GM21786 (cell line): Measurements from ENCODE around the gene NPAS3.
A peak's percentile ranks its signal among the peaks of the same experiment; 100 is the strongest.

Source experiments
- ATAC-seq: cut with Tn5 transposase; IDR thresholded peaks from one replicate; pipeline ENCODE4 v1.9.1; 2021; ENCODE audit not compliant: unreplicated experiment

The NPAS3 gene

GRCh38 chr14:33655421-33655820 lies 716.7 kb downstream of the NPAS3 start:
- no peak for ATAC-seq

DNA sequence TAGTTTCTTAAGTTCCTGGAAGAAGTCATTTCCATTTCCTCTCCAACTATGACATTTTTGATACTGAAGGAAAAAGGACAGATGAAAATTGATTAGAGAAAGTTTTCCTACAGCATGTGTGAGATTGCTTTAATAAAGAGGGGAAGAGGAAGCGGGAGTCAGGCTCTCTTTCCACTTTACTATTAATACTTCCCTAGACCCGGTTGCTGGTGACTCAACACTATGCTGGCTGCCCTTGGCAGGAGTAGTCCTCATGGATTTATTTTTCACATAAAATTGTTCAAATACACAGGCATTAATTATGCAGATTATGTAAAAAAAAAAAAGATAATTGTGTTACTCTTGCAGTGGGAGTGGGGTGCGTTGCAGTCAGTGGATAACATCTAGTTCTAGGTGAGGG lies 718.8 kb downstream of the NPAS3 start:
- no peak for ATAC-seq

- no peak for ATAC-seq
Measured at GRCh38 chr14:33660248-33660647, 721.6 kb downstream of the NPAS3 start.

GRCh38 chr14:33661101-33661500 lies 722.4 kb downstream of the NPAS3 start:
- ATAC-seq, result no peak

GRCh38 chr14:33668066-33668465 lies 729.4 kb downstream of the NPAS3 start:
- no peak for ATAC-seq

DNA sequence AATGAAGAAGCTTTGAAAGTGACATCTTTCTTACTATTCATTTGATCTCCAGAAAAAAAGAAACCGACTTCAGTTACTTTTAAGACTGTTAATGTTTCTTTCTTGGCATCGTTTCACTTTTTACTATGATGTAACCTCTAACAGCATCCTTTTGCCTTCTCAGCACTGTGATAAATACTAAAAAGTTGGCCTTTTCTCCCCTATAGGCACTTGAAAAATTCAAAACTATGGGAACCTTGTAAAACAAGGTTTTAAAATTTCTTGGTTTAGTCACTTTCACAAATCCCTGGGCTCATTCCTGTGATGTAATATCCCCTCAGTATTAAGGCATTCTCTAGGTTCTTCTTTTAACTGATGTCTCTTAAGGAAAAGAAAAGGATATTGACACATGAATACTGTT lies 730.4 kb downstream of the NPAS3 start:
- no peak for ATAC-seq

DNA sequence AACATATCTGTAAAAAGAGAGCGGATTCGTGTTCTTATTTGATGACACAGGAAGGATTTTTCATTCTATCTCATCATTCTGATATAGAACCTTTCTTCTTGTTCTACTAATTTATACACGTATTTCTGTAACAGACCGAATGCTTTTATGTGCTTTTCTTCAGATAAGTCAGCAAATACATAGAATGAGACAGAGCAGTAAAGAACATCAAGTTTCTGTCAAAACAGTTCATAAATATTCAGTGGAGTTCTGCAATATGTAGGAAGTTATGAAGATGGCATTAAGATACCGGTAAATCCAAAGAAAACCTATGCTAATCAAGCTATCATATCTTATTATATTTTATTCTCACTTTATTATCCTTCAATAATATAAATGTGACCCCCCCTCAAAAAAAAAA lies 731.6 kb downstream of the NPAS3 start:
- no peak for ATAC-seq

GRCh38 chr14:33671556-33671955 lies 732.9 kb downstream of the NPAS3 start:
- ATAC-seq, result no peak

- no peak for ATAC-seq
Measured at GRCh38 chr14:33674927-33675326, 736.2 kb downstream of the NPAS3 start.

- ATAC-seq, result no peak
Measured at GRCh38 chr14:33675415-33676130, 736.9 kb downstream of the NPAS3 start.

- ATAC-seq, result peak; percentile 55
Measured at GRCh38 chr14:33676135-33676566, 737.5 kb downstream of the NPAS3 start.

- ATAC-seq, result no peak
Measured at GRCh38 chr14:33676891-33677290, 738.2 kb downstream of the NPAS3 start.

DNA sequence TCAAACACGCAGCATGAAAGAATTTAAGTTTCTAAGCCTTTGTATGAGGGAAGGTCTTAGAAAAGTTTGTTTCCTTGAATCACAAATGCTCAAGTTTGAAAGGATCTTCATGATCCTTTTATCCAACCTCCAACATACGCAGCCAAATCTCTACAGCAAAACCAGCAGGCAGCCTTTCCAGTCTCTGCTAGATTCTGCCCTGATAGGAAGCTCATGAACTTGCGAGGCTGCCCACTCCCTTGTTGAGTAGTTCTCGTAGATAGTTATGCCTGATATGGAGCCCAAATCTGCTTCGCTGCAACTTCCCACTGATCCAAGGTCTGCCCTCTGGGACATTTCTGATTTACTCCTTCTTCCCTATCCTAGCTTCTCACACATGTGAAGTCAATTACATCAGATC lies 739.3 kb downstream of the NPAS3 start:
- no peak for ATAC-seq

GRCh38 chr14:33679025-33679424 lies 740.3 kb downstream of the NPAS3 start:
- ATAC-seq, result no peak

DNA sequence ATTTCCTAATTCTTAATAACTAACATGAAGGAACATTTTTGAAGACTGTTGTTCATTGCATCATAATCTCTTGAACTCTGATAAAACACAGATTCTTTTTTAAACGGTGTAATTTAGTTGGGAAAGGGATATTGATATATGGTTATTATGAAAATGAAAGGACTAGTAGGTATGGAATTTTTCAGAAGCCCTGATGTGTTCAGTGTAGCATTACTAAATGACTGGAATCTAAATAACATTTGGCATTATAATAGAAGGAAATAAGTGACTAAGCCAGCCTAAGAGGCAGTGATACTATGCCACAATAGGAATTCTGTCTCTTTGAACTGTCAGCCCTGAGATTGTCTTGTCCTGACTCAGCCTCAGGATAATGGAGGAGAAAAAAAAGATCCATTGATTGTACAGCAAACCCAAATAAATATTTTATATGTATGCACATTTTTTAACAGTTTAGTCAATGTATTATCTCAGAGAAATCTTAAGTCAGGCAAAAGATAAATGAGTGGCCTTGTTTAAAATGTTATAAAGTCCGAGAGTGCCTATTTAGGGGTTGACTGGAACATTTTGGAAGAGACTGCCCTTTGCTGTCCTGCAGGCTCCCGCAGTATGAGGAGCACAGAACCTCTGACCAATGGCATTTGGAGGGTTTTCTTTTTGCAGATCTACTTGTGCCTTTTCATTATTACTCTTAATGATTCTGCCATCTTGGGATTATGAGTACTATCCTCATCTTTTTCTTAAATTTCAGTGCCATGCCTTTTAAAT lies 741.0 kb downstream of the NPAS3 start:
- no peak for ATAC-seq

GRCh38 chr14:33680873-33681272 lies 742.2 kb downstream of the NPAS3 start:
- ATAC-seq, result no peak

GRCh38 chr14:33682760-33683159 lies 744.1 kb downstream of the NPAS3 start:
- ATAC-seq, result no peak

GRCh38 chr14:33685026-33685425 lies 746.3 kb downstream of the NPAS3 start:
- no peak for ATAC-seq

GRCh38 chr14:33685698-33686097 lies 747.0 kb downstream of the NPAS3 start:
- ATAC-seq, result no peak

DNA sequence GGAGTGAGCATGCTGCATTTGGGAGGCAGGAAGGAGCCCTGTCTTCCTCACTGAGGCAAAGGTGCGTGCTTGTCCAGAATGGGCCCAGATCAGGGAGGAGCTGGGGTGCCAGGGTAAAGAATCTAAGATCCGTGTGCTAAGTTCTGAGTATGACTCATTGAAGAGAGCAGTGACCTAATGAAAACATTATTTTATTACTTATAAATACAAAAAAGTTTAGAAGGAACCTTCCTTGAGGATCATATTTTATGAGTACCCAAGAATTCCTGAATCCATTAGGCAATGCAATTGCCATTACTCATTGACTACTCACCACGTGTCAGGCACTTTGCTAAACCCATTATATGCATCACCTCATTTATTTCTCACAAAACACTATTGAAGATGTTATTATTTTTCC lies 747.5 kb downstream of the NPAS3 start:
- no peak for ATAC-seq

DNA sequence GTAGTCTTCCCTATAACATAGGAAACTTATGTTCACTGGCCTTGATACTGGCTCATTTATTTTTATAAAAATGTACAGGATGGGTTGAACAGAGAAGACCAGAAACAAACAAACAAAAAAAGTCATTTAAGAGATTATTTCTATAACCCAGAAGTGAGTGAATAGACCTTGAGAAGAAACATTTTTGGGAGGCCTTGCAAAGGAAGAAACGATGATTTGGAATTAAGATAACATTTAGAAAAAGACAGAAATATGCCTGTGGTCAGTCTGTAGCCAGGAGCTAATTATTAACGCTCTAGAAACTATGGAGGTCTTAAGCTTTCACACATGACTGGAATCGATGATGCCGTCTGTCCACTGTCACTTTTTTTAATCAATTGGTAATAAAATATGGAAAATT lies 748.2 kb downstream of the NPAS3 start:
- ATAC-seq, result no peak

DNA sequence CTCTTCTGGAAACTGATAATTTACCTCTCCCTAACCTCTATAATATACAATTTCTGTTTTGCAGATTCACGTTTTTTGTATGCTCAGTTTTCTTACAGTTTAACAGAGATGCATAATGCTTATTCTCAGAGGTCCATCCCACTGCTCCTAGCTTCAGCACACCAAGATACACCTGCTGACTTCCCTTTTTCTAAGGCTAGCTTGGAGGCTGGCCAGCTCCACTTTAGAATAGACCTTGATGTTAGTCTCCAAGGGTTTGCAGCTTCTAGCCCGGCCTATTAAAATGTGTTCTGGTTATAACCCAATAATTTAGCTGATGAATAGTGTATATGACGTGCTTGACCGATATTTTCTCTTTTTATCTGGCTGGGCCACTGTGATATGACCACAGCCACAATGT lies 751.0 kb downstream of the NPAS3 start:
- no peak for ATAC-seq

DNA sequence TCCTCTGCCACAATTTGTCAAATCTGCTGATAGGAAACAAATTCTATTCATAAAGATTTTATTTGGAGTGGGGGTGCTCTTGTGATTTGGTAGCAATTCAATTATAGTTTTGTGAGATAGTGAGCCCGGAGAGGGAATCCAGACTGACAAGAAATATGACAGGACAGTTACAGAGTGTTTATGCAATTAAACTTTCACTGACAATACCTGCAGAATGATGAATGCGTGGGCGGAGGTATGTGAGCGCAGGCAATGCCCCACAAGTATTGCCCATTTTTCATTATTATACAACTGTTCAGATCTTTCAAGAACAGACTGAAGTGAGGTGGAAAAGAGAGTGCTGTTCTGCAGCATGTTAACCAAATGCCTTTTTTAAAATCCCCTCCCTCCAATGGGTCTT lies 753.2 kb downstream of the NPAS3 start:
- no peak for ATAC-seq
